ENCODE data around the gene BEGAIN. TPM values are rescaled to one million over a fixed set of nuclear protein-coding genes. Genes with fewer than 3 reads are reported as not detected.

BEGAIN gene
- total RNA-seq, 4 donors from 2014 or later, result 3.5 to 7.1 (median 6.6) TPM

DNA sequence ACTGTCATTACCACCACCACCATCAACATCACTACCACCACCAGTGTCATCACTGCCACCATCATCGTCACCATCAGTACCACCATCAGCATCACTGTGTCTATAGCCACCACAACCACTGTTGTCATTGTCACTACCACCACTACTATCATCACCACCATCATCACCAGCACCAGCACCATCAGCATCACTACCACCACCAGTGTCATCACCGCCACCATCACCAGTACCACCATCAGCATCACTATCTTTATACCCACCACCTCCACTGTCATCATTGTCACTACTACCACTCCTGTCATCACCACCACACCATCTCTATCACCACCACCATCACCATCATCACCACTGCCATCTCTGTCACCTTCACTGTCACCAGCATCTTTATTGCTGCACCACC, 60.6 kb downstream of the BEGAIN start:
- WGBS, result 89% methylated on average over 2 of the region's 2 CpGs

DNA sequence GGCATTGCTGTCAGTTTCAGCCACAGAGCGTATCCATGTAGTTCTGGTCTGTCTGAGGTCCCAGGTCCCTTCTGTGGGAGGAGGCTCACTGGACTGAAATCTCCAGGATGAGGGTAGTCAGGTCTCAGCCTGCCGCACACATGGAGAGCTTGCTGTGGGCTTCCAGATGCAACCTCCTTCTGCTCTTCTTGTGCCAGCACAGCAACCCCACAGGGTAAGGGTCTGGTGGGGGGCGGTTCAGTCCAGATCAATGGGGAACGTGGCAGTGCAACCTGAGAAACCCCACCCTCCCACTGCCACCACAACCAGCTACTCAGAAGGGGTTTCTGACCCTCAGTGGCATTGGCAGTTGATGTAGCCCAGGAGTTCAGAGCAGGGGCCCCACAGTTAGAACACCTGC, 61.2 kb downstream of the BEGAIN start:
- TF ChIP-seq CTCF (IDR thresholded peaks at IDR 0.05) (no peak), POLR2A (IDR thresholded peaks at IDR 0.05; ENCODE audit: low read depth) (no peak), EP300 (IDR thresholded peaks at IDR 0.05) (no peak)
- no peak for DNase-seq (ENCODE audit: extremely low spot score)
- H3K36me3 ChIP-seq, result peaks cover 0 to 53% (median 37%) of the 10 kb centered on the region in 4 donors
- no peaks in the 10 kb centered on the region for H3K4me1 ChIP-seq
- intact Hi-C loops (cut with DNase I), result loop anchor here (5.0 kb wide), 2 partner anchors 126 to 139 kb away; no protein-coding TSS in a partner anchor
- H3K27ac ChIP-seq (replicated peaks in 1 of 4), result no peak overlapping the region
- no peaks in the 10 kb centered on the region for H3K9me3 ChIP-seq
- no peak overlapping the region for H3K4me3 ChIP-seq
- no peaks in the 10 kb centered on the region for H3K27me3 ChIP-seq
- WGBS, result 92% methylated on average over 3 of the region's 4 CpGs

More for the DNA sequence above, 60.6 kb downstream of the BEGAIN start:
- Histone ChIP-seq H3K27me3 (no peaks in the 10 kb centered on the region), H3K4me1 (no peaks in the 10 kb centered on the region), H3K27ac (replicated peaks in 1 of 4) (no peak overlapping the region), H3K36me3 (peaks cover 0 to 53% (median 37%) of the 10 kb centered on the region in 4 donors), H3K4me3 (no peak overlapping the region), H3K9me3 (no peaks in the 10 kb centered on the region)
- intact Hi-C loops (cut with DNase I), result loop anchor here (5.0 kb wide), 2 partner anchors 126 to 139 kb away; no protein-coding TSS in a partner anchor
- peak; percentile 92 for DNase-seq (ENCODE audit: extremely low spot score)
- no peak for TF ChIP-seq CTCF (IDR thresholded peaks at IDR 0.05)
- TF ChIP-seq POLR2AphosphoS5 (IDR thresholded peaks at IDR 0.05), result no peak
- TF ChIP-seq POLR2A (IDR thresholded peaks at IDR 0.05; ENCODE audit: low read depth), result no peak
- no peak for TF ChIP-seq EP300 (IDR thresholded peaks at IDR 0.05)

DNA sequence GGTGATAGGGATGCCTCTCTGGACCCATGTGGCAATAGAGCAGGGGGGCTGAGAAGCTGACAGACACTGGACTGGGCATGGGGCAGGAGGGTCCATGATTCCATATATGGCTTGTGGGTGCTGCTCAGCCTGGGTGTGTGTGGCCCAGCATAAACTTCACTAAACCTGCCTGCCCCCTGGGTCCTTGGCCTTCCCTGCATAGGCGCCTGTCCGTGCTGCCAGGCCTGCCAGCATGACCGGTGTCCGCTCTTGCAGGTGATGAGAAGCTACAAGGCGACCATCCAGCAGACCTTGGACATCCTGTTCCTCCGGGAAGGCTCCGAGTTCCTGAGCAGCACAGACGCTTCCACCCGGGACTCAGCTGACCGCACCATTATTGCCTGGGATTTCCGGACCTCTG, 61.6 kb downstream of the BEGAIN start:
- DNase-seq (ENCODE audit: extremely low spot score), result no peak
- TF ChIP-seq EP300 (IDR thresholded peaks at IDR 0.05) (no peak), POLR2AphosphoS5 (IDR thresholded peaks at IDR 0.05) (no peak), POLR2A (IDR thresholded peaks at IDR 0.05; ENCODE audit: low read depth) (no peak), CTCF (IDR thresholded peaks at IDR 0.05) (no peak)
- intact Hi-C loops (cut with DNase I), result loop anchor here (5.0 kb wide), 2 partner anchors 127 to 138 kb away; no protein-coding TSS in a partner anchor
- H3K4me1 ChIP-seq, result no peaks in the 10 kb centered on the region
- 91% methylated on average over 7 of the region's 11 CpGs for WGBS
- no peaks in the 10 kb centered on the region for H3K27me3 ChIP-seq
- H3K36me3 ChIP-seq, result peaks cover 0 to 50% (median 37%) of the 10 kb centered on the region in 4 donors
- H3K27ac ChIP-seq (replicated peaks in 1 of 4), result no peak overlapping the region
- H3K9me3 ChIP-seq, result no peaks in the 10 kb centered on the region
- H3K4me3 ChIP-seq, result no peak overlapping the region

- Histone ChIP-seq H3K4me3 (no peak overlapping the region), H3K9me3 (no peaks in the 10 kb centered on the region), H3K36me3 (peaks cover 0 to 43% (median 30%) of the 10 kb centered on the region in 4 donors), H3K27me3 (no peaks in the 10 kb centered on the region), H3K4me1 (no peaks in the 10 kb centered on the region), H3K27ac (replicated peaks in 1 of 4) (no peak overlapping the region)
- peak; percentile 88 for DNase-seq (ENCODE audit: extremely low spot score)
- 32% methylated on average over 8 of the region's 8 CpGs for WGBS
- intact Hi-C loops (cut with DNase I), result loop anchor here (5.0 kb wide), 2 partner anchors 127 to 138 kb away; no protein-coding TSS in a partner anchor
- TF ChIP-seq CTCF (IDR thresholded peaks at IDR 0.05), result peak; percentile 48 to 56 (median 51)
- no peak for TF ChIP-seq POLR2AphosphoS5 (IDR thresholded peaks at IDR 0.05)
Measured at GRCh38 chr14:100524933-100525243, 62.3 kb downstream of the BEGAIN start.

Data from esophagus muscularis mucosa (tissue), 4 donors.